GM18507 (cell line): Measurements from ENCODE around the gene RBM47.
"Not testable (repeated sequence)": the region's sequence is repeated elsewhere in the genome, so short reads cannot be mapped to it uniquely, and the experiment has no call there.

Experiments used
- DNase-seq: peaks from one replicate; pipeline ENCODE4 v3.0.0; 2011; ENCODE audit warnings: low read depth; ENCODE audit not compliant: insufficient read length; ENCODE audit errors: extremely low spot score
- FAIRE-seq: peaks from 2 replicates; lab custom pipeline; 2011; peaks lifted over from hg19 to GRCh38; lab: Jason Lieb, UNC

Gene RBM47

DNA sequence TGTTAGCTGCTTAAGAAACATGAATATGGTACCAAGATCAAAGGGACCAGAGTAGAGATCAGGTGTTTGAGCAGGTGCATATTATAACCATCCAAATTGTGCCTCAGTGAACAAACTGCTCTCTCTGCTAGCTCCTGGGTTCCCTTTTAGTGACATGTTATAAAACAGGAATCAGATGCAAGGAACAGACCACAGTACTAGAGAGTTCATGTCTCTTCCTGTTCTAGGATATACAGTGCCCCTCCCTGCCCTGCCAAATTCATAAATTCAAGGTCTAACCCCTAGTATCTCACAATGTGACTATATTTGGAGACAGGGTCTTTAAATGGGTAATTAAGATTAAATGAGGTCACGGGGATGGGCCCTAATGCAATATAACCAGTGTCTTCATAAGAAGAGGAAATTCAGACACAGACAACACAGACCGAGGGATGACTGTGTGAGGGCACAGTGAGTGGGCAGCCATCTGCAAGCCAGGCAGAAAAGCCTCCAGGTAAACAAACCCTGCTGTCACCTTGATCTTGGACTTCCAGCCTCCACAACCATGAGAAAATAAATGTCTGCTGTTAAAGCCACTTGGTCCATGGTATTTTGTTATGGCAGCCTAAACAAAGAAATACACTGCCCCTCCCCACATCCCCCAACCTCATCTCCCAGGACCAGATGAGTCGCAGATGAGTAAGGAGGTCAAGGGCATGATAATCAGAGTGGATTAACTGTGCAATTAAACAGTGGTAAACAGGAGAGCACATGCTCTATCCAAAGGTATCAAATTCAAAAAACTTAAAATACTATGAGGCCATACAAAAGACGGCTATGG, 82.5 kb downstream of the RBM47 start:
- no peak for DNase-seq
- no peak for FAIRE-seq

GRCh38 chr4:40546506-40546905, 83.2 kb downstream of the RBM47 start:
- FAIRE-seq = no peak
- no peak for DNase-seq

DNA sequence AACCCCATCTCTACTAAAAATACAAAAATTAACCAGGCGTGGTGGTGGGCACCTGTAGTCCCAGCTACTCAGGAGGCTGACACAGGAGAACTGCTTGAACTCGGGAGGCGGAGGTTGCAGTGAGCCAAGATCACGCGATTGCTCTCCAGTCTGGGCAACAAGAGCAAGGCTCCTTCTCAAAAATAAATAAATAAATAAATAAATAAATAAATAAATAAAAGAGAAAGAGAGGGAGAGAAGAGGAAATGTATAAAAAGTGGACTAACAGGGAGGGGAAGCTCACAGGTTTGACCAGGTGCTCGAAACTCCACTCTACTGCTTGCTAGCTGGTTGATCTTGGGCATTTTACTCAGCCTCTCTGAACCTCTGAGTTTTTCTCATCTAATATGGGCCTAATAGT, 84.2 kb downstream of the RBM47 start:
- DNase-seq, FAIRE-seq: not testable (repeated sequence)

- DNase-seq (no peak), FAIRE-seq (no peak)
Observed at GRCh38 chr4:40544221-40544620, 85.4 kb downstream of the RBM47 start.

DNA sequence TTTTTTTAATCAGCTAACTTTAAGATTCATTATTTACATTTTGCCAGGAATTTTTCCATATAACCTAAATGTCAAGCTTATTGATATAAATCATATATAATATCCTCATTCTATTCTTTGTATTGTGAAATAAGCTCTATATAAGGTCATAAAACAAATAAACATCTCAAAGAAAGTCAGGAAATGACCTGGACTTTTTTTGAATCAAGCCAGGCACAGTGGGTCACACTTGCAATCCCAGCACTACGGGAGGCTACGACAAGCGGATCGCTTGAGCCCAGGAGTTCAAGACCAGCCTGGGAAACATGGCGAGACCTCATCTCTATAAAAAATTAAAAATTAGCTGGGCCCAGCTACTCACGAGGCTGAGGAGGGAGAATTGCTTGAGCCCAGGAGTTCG, 88.9 kb downstream of the RBM47 start:
- DNase-seq (no peak), FAIRE-seq (no peak)

- DNase-seq (no peak), FAIRE-seq (peak; percentile 69)
Observed at GRCh38 chr4:40536032-40536431, 93.6 kb downstream of the RBM47 start.

DNA sequence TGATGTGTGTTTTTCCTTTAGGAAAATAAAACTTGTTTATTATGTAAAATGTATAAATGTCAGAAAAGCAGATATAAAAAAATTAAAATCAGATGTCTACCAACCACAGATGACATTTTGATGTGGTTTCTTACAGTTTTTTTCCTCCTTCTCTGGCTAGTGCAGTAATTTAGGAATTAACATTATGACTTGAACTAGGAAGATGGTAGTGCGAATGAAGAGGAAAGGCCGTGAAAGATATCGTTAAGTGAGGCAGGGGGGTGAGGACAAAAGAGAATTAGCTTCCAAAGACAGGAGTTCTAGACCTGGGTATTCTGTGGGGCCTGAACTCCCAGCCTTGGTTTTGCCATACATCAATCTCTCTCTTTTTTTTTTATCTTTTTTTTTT, 98.0 kb downstream of the RBM47 start:
- no peak for DNase-seq
- no peak for FAIRE-seq

GRCh38 chr4:40530961-40531635, 98.6 kb downstream of the RBM47 start:
- FAIRE-seq (no peak), DNase-seq (no peak)

DNA sequence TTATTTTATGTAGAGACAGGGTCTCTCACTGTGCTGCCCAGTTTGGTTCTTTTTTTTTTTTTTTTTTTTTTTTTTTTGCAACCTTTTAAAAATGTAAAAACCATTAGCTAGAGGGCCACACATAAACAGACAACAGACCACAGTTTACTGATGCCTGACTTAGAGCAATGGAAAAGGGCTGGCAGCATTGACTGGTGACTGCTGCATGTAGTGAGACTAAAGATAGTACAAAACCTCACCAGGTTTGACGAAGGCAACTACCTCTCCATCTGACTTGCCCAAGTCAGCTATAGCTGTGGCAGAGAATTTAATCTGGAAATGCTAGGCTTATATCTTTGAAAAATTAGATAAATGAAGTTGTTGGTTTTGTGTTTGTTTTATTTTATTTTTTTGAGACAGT, 102.9 kb downstream of the RBM47 start:
- FAIRE-seq (no peak), DNase-seq (no peak)

DNA sequence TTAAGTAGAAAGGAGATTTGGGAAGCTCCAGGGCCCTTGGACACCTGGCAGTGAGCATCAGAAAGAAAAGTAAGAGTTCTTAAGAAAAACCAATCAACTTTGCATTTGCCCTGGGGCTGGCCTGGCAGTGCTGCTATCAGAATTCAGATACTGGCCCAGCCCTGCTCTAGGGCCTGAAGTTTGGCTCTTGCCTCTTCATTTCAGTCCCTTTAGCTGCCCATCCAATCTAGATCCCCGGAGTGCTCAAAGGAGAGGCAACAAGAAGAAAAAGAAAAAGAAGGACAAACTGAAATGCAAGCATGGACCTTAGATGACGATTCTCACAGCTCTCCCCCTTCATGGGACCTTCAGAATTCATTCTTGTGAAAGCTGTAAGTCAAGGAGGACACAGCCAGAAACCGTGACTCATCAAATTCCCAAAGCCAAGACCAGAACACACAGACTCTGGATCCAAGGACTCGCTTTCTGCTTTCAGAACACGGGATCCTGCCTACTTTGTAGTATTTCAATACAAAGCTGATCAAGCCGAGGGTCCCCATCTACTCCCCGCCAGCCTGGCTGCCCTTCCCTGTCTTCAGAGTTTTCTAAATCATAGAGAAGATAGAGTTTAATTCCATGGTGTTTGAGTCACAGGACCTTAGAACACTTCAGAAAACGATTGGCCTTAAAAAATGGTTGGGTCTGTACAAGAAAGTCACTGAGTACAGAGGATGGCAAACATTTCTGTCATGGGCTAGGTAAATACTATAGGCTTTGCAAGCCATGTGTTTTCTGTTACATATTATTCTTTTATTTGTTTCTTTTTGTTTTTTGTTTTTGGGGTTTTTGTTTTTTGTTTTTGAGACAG, 103.7 kb downstream of the RBM47 start:
- FAIRE-seq = no peak
- no peak for DNase-seq

GRCh38 chr4:40524366-40525041, 105.2 kb downstream of the RBM47 start:
- no peak for FAIRE-seq

GRCh38 chr4:40523581-40523980, 106.1 kb downstream of the RBM47 start:
- DNase-seq (no peak), FAIRE-seq (no peak)

More at GRCh38 chr4:40524366-40525041, 105.2 kb downstream of the RBM47 start:
- no peak for DNase-seq

DNA sequence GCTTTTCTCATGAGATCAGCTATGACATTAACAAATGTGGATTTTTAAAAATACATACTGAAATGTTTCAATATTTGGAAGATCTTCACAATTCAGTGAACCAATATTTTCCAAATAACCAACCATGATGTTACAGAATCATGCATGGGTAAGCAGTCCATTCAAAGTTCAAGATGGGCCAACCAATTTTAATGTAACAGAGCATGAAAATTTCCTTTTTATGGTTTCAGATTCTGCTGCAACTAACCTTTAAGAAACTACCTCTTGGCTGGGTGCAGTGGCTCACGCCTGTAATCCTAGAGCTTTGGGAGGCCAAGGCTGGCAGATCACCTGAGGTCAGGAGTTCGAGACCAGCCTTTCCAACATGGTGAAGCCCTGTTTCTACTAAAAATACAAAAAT, 107.7 kb downstream of the RBM47 start:
- FAIRE-seq = peak; percentile 52

GRCh38 chr4:40520533-40520932, 109.1 kb downstream of the RBM47 start:
- DNase-seq (no peak), FAIRE-seq (no peak)

More for the DNA sequence above, 107.7 kb downstream of the RBM47 start:
- no peak for DNase-seq

DNA sequence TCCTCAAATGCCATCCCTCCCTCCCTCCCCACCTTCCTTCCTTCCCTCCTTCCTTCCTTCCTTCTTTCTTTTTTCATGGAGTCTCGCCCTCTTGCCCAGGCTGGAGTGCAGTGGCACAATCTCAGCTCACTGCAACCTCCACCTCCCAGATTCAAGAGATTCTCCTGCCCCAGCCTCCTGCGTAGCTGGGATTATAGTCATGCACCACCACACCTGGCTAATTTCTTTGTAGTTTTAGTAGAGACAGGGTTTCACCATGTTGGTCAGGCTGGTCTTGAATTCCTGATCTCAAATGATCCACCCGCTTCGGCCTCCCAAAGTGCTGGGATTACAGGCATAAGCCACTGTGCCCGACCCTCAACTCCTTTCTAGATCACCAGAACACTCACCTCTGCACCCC, 112.6 kb downstream of the RBM47 start:
- FAIRE-seq, DNase-seq: not testable (repeated sequence)

DNA sequence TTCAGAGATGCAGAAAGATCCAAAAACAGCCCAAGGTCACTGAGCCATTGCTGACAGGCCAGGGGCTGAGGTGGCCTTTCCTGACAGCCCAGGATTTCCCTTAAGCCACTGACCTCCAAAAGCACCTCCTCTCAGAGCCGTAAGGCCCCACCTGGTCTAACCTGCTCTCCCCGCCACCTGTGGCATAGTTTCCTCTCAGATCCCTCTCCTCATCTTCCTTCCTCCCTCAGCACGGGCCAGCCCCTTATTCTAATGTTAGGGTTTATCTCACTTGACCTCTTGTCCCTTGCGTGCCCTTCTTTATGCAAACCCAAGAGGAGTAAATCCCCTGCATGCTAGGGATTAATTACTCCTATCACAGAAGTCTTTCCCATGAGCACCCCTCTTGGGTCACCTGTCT, 113.0 kb downstream of the RBM47 start:
- peak; percentile 73 for FAIRE-seq
- no peak for DNase-seq

DNA sequence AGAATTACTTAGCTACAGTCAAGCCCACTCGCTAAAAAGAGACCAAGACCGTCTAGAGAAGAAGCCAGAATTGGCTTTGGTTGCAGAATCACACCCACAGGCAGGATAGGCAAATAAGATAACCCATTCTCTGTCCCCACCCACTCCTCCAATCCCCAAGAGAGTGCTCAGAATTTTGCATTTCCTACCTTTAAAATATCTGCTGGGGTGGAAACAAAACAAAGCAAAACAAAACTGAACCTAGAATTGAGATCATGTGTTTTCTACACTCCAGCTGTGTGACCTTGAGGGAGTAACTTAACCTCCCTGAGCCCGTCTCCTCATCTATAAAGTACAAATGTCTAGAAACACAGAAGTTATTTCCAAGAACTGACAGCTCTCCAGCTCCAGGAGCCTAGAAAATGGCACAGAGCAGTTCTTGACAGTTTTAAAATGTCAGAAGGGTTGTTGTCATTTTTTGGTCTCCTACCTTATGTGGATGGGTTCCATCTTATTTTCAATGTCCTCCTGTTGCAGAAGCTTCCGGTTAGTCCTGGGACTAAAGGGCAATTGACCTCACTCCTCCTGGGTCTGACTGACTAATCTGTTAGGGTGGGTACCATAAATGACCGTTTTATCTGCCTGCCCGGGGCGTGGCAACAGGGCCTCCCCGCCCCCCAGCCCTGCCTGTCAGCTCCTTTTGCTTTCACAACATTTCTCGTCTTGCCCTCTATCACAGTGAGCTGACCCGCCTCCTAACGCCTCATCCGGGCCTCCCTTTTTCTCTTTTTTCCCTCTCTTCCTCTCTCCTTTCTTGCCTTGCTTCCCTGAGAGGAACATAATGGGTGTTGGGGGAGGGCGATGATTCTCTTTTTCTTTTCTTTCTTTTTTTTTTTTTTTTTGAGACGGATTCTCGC, 114.0 kb downstream of the RBM47 start:
- DNase-seq (peak; percentile 71), FAIRE-seq (peak; percentile 98)

DNA sequence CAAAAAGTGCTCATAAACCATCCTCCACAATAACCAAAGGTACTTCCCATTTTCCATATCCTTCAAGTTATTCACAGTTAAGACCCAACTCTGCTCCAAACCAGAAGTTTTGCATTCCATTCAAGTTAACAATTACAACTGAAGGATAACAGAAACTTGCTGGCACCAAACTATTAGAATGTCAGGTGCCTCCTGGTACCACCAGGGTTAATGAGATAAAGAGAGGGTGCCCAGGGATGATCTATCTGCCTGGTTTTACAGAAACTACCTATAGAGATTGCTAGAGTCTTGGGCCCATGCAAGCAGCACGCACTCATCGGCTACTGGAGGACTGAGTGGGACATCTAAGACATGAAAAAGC, 114.6 kb downstream of the RBM47 start:
- no peak for FAIRE-seq
- DNase-seq = no peak

DNA sequence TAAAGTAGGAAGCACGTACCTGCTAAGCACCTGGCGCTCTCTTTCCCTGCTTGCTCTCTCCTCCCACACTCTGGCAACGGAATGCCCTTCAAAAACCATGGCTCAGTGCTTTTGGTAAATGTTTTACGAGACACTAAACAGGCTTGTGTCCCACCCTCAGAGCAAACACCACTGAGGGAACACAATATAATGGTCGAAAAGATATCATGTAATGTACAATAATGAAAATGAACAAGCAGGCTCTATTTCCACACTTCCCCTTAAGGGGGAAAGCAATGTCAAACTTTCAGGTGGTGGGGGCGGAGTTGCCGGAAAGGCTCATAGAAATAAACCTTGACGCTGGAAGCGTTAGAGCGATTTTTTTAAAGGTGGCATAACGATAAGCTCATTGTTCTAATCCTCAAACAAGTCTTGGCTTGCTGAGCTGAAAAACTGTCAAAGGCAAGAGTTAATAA, 115.1 kb downstream of the RBM47 start:
- DNase-seq (no peak), FAIRE-seq (peak; percentile 5)
